NCI-H1105 (cell line): ENCODE measurements around the gene PIGP.
"Not testable (repeated sequence)": the region's sequence is repeated elsewhere in the genome, so short reads cannot be mapped to it uniquely, and the experiment has no call there.

Experiments used
- DNase-seq: peaks from one replicate; lab custom pipeline; 2025; lab: John Stamatoyannopoulos, UW

PIGP gene

DNA sequence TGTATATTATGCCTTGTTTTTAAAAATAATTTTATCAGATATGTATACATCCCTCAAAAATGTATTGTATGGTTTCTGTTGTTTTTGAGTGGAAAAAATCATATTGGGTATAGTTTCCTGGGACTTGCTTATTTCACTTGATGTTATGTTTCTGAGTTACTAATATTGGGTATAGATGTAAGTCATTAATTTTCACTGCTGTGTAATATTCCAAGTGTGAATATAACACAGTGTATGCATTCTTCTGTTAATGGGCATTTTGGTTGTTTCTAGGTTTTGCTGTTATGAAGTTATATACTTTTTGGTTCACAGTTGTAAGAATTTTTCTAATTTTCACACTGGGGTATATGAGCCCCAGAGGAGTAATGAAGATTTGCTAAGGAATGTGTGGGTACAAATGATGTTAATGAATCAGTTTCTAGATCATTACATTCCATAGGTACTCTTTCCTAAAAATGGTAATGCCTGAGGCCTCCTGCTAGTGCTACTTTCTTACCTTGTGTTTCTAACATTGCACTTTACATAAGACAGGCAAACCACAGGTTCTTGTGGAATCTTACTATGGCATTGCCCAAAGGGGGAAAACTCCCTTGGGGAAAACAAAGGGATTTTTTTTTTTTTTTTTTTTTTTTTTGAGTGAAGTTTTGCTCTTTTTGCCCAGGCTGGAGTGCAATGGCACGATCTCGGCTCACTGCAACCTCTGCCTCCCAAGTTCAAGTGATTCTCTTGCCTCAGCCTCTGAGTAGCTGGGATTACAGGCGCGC is 3.4 kb upstream of the PIGP start:
- no peak for DNase-seq

DNA sequence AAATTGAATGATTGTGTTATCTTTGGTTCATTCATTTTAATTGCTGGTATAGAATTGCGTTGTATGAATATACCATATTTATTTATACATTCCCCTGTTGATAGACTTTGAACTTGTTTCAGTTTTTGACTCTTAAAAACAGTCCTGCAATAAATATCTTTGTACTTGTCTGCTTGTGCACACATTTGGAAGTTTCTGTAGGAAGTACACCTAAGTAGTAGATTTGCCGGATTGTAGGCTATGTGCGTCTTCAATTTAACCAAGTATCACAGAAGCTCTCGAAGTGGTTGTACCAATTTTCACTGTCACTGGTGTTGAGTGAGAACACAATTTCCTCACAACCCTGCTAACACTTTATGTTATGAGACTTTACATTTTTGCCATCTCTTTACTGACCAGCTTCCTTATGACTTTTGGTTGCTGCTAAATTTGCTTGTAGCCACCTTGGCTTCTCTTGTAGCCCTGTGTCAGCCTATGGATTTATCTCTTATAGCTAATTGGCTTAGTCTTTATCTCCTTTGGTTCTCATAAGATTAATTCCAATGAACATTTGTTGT is 2.4 kb upstream of the PIGP start:
- no peak for DNase-seq

DNA sequence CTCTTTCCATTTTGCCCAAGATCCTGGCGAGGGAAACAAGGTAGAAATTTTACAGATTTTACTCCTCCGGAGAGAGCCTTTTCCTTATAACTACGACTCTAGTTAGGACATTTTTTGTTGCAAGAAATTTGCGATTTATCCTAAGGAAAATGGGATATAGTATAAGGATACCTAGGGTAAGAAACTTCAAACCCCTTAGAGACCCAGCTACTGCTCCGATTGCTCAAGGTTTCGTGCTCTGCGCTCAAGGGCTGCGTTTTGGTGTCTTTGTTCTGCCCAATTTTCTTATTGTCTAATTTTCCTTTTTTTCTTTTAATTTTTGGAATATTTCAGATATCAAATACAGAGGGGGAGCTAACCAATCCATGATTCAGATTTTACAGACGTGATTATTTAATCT is 1.7 kb upstream of the PIGP start:
- DNase-seq, result peak; percentile 7

- peak; percentile 17 for DNase-seq
These were observed 1.3 kb upstream of the PIGP start for GRCh38 chr21:37074197-37074510.

- DNase-seq, result peak; percentile 14
These were observed 736 bp upstream of the PIGP start for GRCh38 chr21:37073417-37074196.

GRCh38 chr21:37072274-37072987 is 440 bp downstream of the PIGP start:
- DNase-seq, result no peak

- no peak for DNase-seq
These were observed 1.2 kb downstream of the PIGP start for GRCh38 chr21:37071561-37072273.

DNA sequence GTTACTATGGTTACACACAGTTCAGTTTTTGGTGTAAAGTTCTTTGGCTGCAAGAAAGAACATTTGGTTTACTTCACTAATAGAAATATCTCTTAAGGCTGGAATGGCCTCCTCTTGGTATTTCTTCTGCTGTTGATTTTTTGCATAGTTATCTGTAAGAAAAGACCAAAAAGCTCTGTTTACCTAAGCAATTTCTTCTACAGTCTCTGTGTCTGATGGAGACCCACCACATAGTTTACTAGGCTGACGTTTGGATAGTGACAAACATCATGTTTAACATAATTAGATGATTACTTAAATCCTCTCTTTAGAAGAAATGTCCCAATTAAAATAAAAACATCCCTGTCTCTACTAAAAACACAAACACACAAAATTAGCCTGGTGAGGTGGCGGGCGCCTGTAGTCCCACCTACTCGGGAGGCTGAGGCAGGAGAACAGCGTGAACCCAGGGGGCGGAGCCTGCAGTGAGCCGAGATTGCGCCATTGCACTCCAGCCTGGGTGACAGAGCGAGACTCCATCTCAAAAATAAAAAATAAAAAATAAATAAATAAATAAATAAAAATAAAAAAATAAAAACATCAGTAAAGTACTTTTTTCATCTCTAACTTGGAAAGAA is 7.2 kb downstream of the PIGP start:
- DNase-seq, result no peak

GRCh38 chr21:37064841-37065240 is 8.0 kb downstream of the PIGP start:
- DNase-seq, result no peak

DNA sequence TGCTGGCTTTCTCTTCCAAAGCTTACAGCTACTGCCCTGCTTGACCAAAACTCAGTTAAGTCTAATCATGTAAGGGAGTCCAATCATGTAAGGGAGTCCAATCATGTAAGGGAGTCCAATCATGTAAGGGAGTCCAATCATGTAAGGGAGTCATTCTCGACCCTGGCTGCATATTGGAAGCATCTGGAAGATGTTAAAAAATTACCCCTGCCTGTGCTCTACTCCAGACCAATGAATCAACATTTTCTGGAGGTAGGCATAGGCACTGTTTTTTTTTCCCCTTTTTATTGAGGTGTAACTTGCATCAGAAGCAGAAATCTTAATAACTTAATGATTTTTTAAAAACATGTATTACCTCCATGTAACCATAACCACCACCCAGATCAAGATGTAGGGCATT is 9.4 kb downstream of the PIGP start:
- DNase-seq, result no peak

GRCh38 chr21:37062593-37062935 is 10.3 kb downstream of the PIGP start:
- DNase-seq, result no peak

DNA sequence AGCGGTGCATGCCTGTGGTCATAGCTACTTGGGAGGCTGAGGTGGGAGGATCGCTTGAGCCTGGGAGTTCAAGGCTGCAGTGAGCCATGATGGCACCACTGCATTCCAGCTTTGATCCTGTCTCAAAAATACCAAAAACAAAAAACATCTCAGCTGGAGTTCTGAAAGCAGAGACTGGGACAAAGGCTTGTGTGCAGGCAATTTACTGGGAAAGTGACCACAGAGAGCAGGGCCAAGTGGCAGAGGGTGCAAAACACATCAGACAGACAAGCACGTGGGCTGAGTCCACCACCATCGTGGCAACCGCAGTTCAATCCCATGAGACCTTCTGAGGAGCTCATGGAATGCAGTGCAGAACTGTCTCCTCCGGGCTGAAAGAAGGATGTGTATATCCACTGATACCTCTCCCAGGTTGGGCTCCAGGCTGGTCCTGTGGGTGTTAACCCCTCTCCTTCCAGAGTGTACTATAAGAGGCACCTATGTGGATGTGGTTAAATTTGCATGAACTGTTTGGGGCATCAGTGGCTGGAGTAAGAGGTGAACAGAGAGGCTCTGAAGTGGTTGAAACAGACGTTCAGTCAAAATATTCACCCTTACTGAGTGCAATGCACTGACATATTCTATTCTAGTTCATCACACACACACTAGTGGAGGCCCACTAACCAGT is 10.8 kb downstream of the PIGP start:
- no peak for DNase-seq

GRCh38 chr21:37060296-37060695 is 12.6 kb downstream of the PIGP start:
- peak; percentile 74 for DNase-seq

DNA sequence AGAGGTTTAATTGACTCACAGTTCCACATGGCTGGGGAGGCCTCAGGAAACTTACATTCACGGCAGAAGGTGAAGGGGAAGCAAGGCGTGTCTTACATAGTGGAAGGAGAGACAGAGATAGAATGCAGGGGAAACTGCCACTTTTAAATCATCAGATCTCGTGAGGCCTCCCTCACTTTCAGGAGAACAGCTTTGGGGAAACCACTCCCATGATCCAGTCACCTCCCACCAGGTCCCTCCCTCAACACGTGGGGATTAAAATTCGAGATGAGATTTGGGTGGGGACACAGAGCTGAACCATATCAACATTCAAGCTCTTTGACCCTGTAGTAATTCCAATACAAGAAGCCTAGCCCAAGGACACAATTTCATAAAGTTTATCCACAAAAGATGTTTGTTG is 13.7 kb downstream of the PIGP start:
- no peak for DNase-seq

GRCh38 chr21:37058261-37058660 is 14.6 kb downstream of the PIGP start:
- DNase-seq, result no peak

DNA sequence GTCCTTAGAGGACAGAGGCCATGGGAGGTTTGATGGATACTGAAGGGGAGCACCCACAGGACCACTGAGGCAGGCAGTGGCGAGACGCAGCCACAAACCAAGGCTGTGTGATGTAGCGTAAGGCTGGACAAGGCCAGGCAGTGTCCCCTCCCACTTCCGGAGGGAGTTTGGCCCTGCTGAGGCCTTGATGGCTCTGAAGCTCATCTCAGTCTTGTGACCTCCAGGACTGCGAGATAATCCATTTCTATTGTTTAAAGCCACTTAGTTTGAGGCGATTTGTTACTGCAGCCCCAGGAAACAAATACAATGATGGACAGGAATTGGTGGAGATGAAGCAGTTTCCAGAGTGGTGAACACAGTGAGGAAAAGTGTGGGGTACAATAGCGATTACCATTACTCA is 15.3 kb downstream of the PIGP start:
- no peak for DNase-seq

DNA sequence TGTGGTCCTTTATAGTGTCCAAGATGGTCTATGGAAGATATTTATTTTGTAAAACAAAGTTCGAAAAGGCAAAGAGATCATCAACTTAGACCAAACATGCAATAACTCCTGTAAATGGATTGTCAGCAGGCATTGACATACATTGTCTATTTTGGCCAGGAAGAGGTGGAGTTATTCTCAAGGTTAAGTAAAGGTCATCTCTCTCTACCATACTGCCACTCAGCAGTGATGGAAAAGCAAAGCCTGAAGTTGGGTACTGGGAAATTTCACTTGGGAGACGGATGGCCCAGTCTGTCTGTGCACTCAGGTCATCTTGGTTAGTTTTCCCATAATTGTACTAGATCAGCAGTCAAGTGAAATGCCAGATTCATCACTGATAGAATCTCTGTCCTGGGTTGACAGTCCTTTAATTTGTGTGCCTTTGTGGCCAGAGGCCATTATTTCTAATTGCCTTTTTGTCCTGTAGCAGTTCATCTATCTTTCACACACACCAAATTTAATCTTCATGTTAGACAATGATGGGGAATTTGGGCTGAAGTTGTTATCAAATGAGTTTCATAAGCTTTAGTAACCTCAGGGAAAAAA is 17.5 kb downstream of the PIGP start:
- DNase-seq, result no peak

GRCh38 chr21:37049741-37050140 is 23.1 kb downstream of the PIGP start:
- DNase-seq, result not testable (repeated sequence)

DNA sequence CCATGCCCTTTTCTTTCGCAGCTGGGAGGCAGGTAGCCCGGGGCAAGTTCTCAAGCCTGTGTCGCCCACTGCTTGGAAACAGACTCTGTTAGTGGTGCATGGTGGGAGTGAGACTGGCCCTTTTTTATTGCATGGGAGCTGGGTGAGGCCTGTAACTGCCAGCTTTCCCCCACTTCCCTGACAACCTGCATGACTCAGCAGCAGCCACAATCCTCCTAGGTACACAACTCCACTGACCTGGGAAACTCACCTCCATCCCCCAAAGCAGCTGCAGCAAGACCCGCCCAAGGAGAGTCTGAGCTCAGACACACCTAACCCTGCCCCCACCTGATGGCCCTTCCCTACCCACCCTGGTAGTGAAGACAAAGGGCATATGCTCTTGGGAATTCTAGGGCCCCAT is 25.8 kb downstream of the PIGP start:
- no peak for DNase-seq

DNA sequence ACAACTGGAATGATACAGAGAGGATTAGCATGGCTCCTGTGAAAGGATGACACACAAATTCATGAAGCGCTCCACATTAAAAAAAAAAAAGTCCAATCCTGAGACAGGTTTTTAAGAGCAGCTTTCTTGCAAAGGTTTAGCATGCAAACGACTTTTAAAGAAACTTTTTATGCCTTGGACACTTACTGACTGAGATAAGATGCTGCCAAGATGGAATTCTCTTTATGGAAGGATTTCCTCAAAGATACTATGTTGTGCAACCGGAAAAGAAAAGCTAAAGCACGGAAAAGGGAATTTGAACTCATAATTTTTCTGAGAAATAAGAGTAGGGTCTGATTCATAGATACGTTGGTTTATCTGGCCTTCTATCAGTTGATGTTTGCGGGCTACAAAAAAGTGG is 27.3 kb downstream of the PIGP start:
- DNase-seq, result no peak

DNA sequence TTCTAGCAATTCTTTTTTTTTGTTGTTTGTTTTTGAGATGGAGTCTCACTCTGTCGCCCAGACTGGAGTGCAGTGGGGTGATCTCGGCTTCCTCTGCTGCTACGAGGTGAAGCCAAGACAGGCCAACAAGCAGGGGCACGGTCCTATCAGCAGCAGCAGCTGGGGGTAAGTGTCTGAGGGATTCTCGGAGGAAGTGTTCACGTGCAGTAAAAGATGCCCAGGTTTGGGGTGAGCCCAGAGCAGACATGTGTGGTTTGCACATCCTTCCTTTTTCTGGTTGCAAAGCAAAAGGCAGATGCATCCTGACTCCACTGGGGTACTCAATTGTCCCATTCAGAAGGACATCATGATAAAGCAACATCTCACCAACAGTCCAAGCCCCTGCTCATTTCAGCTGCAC is 27.7 kb downstream of the PIGP start:
- no peak for DNase-seq
